ENCODE measurements around the gene GPRASP1.
A peak's percentile ranks its signal among the peaks of the same experiment; 100 is the strongest.

Gene GPRASP1

GRCh38 chrX:102637561-102637960 is 13.7 kb upstream of the GPRASP1 start:
- H3K36me3 Mint-ChIP-seq (ENCODE audit: low read depth): peaks cover 88% of the 10 kb centered on the region
- no peak overlapping the region for H3K27ac Mint-ChIP-seq
- peaks cover 54% of the 10 kb centered on the region for H3K9me3 Mint-ChIP-seq
- no peak overlapping the region for H3K4me3 Mint-ChIP-seq
- TF ChIP-seq, protein P1, sequence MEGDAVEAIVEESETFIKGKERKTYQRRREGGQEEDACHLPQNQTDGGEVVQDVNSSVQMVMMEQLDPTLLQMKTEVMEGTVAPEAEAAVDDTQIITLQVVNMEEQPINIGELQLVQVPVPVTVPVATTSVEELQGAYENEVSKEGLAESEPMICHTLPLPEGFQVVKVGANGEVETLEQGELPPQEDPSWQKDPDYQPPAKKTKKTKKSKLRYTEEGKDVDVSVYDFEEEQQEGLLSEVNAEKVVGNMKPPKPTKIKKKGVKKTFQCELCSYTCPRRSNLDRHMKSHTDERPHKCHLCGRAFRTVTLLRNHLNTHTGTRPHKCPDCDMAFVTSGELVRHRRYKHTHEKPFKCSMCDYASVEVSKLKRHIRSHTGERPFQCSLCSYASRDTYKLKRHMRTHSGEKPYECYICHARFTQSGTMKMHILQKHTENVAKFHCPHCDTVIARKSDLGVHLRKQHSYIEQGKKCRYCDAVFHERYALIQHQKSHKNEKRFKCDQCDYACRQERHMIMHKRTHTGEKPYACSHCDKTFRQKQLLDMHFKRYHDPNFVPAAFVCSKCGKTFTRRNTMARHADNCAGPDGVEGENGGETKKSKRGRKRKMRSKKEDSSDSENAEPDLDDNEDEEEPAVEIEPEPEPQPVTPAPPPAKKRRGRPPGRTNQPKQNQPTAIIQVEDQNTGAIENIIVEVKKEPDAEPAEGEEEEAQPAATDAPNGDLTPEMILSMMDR (IDR thresholded peaks at IDR 0.05; ENCODE audit: unreplicated experiment in 3 of 3): no peak
- H3K27me3 Mint-ChIP-seq (ENCODE audit: low read depth): no peaks in the 10 kb centered on the region
- no peaks in the 10 kb centered on the region for H3K4me1 Mint-ChIP-seq

- peak overlapping the region in 1 of 3 experiments; percentile 86 for H3K27ac Mint-ChIP-seq
- H3K36me3 Mint-ChIP-seq (ENCODE audit: low read depth): peaks cover 21% of the 10 kb centered on the region
- H3K27me3 Mint-ChIP-seq (ENCODE audit: low read depth): no peaks in the 10 kb centered on the region
- H3K4me1 Mint-ChIP-seq: peaks cover 6% of the 10 kb centered on the region
- peak overlapping the region; percentile 96 to 99 (median 97) for H3K4me3 Mint-ChIP-seq
- H3K9me3 Mint-ChIP-seq: peaks cover 13% of the 10 kb centered on the region
- TF ChIP-seq, protein P1 (IDR thresholded peaks at IDR 0.05; ENCODE audit: unreplicated experiment in 3 of 3): no peak
These were observed 411 bp upstream of the GPRASP1 start for GRCh38 chrX:102650903-102651241.

DNA sequence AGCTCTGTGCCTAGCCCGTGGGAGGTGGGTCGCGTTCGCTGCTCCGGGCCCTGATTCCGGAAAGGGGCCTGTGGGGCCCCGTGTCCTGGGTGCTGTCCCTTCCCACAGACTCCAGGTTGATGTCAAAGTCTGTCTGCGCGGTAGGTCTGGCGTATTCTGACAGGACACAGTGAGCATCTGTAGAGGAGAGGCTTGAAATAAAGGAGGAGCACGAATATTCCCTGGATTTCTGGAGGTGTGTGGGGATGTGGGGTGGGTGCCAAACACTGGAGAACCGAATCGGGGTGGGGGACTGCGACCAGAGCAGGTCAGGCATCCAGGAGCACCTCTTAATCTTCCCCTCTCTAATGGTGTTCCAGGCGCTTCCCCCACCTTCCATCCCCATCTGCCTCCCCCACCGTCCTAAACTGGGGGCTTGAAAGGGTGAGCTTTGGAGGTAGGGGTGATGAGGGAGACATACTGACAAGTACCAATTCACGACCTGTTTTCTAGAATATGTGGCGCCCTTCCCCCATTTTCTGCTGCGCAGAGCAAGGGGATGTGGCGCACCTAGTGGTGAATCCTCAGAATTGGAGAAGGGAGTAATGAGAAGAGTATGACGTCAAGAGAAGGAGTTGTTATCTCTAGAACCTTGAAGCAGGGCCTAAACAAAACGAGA is 877 bp downstream of the GPRASP1 start:
- TF ChIP-seq, protein P1 (IDR thresholded peaks at IDR 0.05; ENCODE audit: unreplicated experiment in 3 of 3): peak; percentile 44 to 53 (median 47)
- H3K27ac Mint-ChIP-seq: peak overlapping the region; percentile 54 to 84 (median 65)
- H3K9me3 Mint-ChIP-seq: peaks cover 11% of the 10 kb centered on the region

GRCh38 chrX:102654696-102655095 is 3.4 kb downstream of the GPRASP1 start:
- no peaks in the 10 kb centered on the region for H3K27me3 Mint-ChIP-seq (ENCODE audit: low read depth)
- peaks cover 8% of the 10 kb centered on the region for H3K9me3 Mint-ChIP-seq
- peaks cover 13% of the 10 kb centered on the region for H3K36me3 Mint-ChIP-seq (ENCODE audit: low read depth)
- no peak overlapping the region for H3K4me3 Mint-ChIP-seq
- TF ChIP-seq, protein P1 (IDR thresholded peaks at IDR 0.05; ENCODE audit: unreplicated experiment in 3 of 3): no peak
- H3K4me1 Mint-ChIP-seq: peaks cover 10% of the 10 kb centered on the region
- no peak overlapping the region for H3K27ac Mint-ChIP-seq

More for the DNA sequence above, 877 bp downstream of the GPRASP1 start:
- H3K36me3 Mint-ChIP-seq (ENCODE audit: low read depth): peaks cover 13% of the 10 kb centered on the region
- peaks cover 6% of the 10 kb centered on the region for H3K4me1 Mint-ChIP-seq
- H3K4me3 Mint-ChIP-seq: peak overlapping the region; percentile 83 to 94 (median 90)
- H3K27me3 Mint-ChIP-seq (ENCODE audit: low read depth): no peaks in the 10 kb centered on the region

DNA sequence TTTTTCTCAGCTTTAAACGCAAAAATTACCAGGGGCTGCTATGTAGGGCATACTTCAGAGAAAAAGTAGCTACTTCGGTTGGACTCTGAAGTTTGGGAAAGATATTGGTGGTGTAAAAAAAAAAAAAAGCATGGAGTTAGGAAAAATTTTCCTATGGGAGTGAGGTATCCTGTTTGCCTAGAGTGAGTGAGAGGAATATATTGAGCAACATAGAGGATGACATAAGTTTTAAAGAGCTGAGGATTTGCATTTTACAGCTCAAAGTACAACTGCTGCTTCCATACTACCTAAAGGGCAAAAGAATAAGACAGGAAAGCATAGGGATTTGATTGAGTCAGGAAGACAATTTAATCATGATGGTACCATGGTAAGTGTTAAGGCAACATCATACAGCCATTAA is 7.3 kb downstream of the GPRASP1 start:
- H3K9me3 Mint-ChIP-seq: peaks cover 8% of the 10 kb centered on the region
- H3K4me1 Mint-ChIP-seq: peaks cover 8% of the 10 kb centered on the region
- H3K4me3 Mint-ChIP-seq: peak overlapping the region; percentile 19 to 46 (median 44)
- no peaks in the 10 kb centered on the region for H3K27me3 Mint-ChIP-seq (ENCODE audit: low read depth)
- H3K36me3 Mint-ChIP-seq (ENCODE audit: low read depth): peaks cover 19% of the 10 kb centered on the region
- H3K27ac Mint-ChIP-seq: peak overlapping the region in 2 of 3 experiments; percentile 9 to 17
- TF ChIP-seq, protein P1 (IDR thresholded peaks at IDR 0.05; ENCODE audit: unreplicated experiment in 3 of 3): no peak
